BE2C (cell line): ENCODE measurements around the gene DDIAS.
"Not testable (repeated sequence)": the region's sequence is repeated elsewhere in the genome, so short reads cannot be mapped to it uniquely, and the experiment has no call there.

Source experiments
- DNase-seq: peaks from one replicate; pipeline ENCODE4 v3.0.0-alpha.2; 2020
- H3K27me3 ChIP-seq: fragments of 250-450 bp; sonication (Bioruptor Pico); 2 replicates; pipeline ENCODE4 v1.5.1; 2020; ENCODE audit warnings: mild to moderate bottlenecking
- H3K36me3 ChIP-seq: fragments of 250-450 bp; sonication (Bioruptor Pico); 2 replicates; pipeline ENCODE4 v1.5.1; 2020; ENCODE audit warnings: mild to moderate bottlenecking
- H3K4me1 ChIP-seq: fragments of 250-450 bp; sonication (Bioruptor Pico); 2 replicates; pipeline ENCODE4 v1.5.1; 2020
- H3K4me3 ChIP-seq: 2 replicates; pipeline ENCODE4 v1.5.1; 2011; ENCODE audit warnings: low read depth, low read length
- H3K9me3 ChIP-seq: fragments of 250-450 bp; sonication (Bioruptor Pico); 2 replicates; pipeline ENCODE4 v1.5.1; 2020
- CTCF ChIP-seq: IDR thresholded peaks from 2 replicates; pipeline ENCODE4 v1.5.1; 2012; ENCODE audit warnings: mild to moderate bottlenecking, low read depth, low read length

The DDIAS gene

GRCh38 chr11:82945682-82946081 is 44.1 kb downstream of the DDIAS start:
- no peaks in the 10 kb centered on the region for H3K27me3 ChIP-seq
- no peak for TF ChIP-seq CTCF
- no peaks in the 10 kb centered on the region for H3K4me1 ChIP-seq
- H3K4me3 ChIP-seq, result no peak overlapping the region
- no peaks in the 10 kb centered on the region for H3K9me3 ChIP-seq
- DNase-seq, result no peak
- H3K36me3 ChIP-seq, result no peaks in the 10 kb centered on the region

GRCh38 chr11:82949352-82949751 is 47.8 kb downstream of the DDIAS start:
- H3K36me3 ChIP-seq, result no peaks in the 10 kb centered on the region
- DNase-seq, result no peak
- no peak for TF ChIP-seq CTCF
- no peaks in the 10 kb centered on the region for H3K4me1 ChIP-seq
- H3K9me3 ChIP-seq, result no peaks in the 10 kb centered on the region
- no peak overlapping the region for H3K4me3 ChIP-seq
- no peaks in the 10 kb centered on the region for H3K27me3 ChIP-seq

- not testable (repeated sequence) for DNase-seq, H3K9me3 ChIP-seq, H3K27me3 ChIP-seq, H3K4me3 ChIP-seq, H3K4me1 ChIP-seq, H3K36me3 ChIP-seq
These were observed 49.0 kb downstream of the DDIAS start for GRCh38 chr11:82950502-82950901.

GRCh38 chr11:82955736-82956453 is 54.4 kb downstream of the DDIAS start:
- H3K27me3 ChIP-seq, H3K4me1 ChIP-seq, H3K36me3 ChIP-seq, DNase-seq, H3K9me3 ChIP-seq, H3K4me3 ChIP-seq: not testable (repeated sequence)

- no peaks in the 10 kb centered on the region for H3K36me3 ChIP-seq
- no peaks in the 10 kb centered on the region for H3K4me1 ChIP-seq
- TF ChIP-seq CTCF, result no peak
- H3K9me3 ChIP-seq, result no peaks in the 10 kb centered on the region
- no peak overlapping the region for H3K4me3 ChIP-seq
- DNase-seq, result no peak
- no peaks in the 10 kb centered on the region for H3K27me3 ChIP-seq
These were observed 58.6 kb downstream of the DDIAS start for GRCh38 chr11:82959987-82960778.

GRCh38 chr11:82960779-82961143 is 59.2 kb downstream of the DDIAS start:
- Histone ChIP-seq H3K27me3 (no peaks in the 10 kb centered on the region), H3K4me3 (no peak overlapping the region), H3K9me3 (no peaks in the 10 kb centered on the region), H3K36me3 (no peaks in the 10 kb centered on the region), H3K4me1 (no peaks in the 10 kb centered on the region)
- no peak for DNase-seq
- TF ChIP-seq CTCF, result no peak

GRCh38 chr11:82962021-82962420 is 60.5 kb downstream of the DDIAS start:
- H3K36me3 ChIP-seq, H3K4me1 ChIP-seq, H3K27me3 ChIP-seq, H3K4me3 ChIP-seq, H3K9me3 ChIP-seq, DNase-seq: not testable (repeated sequence)
